Measurements from ENCODE around the gene ARFGEF3. TPM values are rescaled to one million over a fixed set of nuclear protein-coding genes. Genes with fewer than 3 reads are reported as not detected.
"Not testable (repeated sequence)": the region's sequence is repeated elsewhere in the genome, so short reads cannot be mapped to it uniquely, and the experiment has no call there.

Gene ARFGEF3
- total RNA-seq, 1 experiment from 2014 or later: 9.3 TPM

GRCh38 chr6:138211601-138212000 lies 49.9 kb downstream of the ARFGEF3 start:
- Histone ChIP-seq H3K27ac (no peak overlapping the region), H3K36me3 (no peaks in the 10 kb centered on the region), H3K27me3 (no peaks in the 10 kb centered on the region), H3K4me1 (peaks cover 13% of the 10 kb centered on the region), H3K9me3 (replicated peaks) (no peaks in the 10 kb centered on the region), H3K4me3 (no peak overlapping the region)
- peak in 1 of 2 experiments; percentile 16 for DNase-seq

- H3K36me3 ChIP-seq; H3K9me3 ChIP-seq (replicated peaks); H3K4me3 ChIP-seq; H3K27me3 ChIP-seq; H3K27ac ChIP-seq; DNase-seq: not testable (repeated sequence)
- H3K4me1 ChIP-seq: peaks cover 13% of the 10 kb centered on the region
Measured at GRCh38 chr6:138212530-138212929, 50.8 kb downstream of the ARFGEF3 start.

- Histone ChIP-seq H3K9me3 (replicated peaks) (no peaks in the 10 kb centered on the region), H3K4me3 (no peak overlapping the region), H3K4me1 (peaks cover 13% of the 10 kb centered on the region), H3K27me3 (no peaks in the 10 kb centered on the region), H3K36me3 (no peaks in the 10 kb centered on the region), H3K27ac (no peak overlapping the region)
- no peak for DNase-seq
Measured at GRCh38 chr6:138215093-138215782, 53.5 kb downstream of the ARFGEF3 start.

- Histone ChIP-seq H3K27ac (no peak within 1 kb of the TSS), H3K4me3 (no peak within 1 kb of the TSS), H3K4me1 (no peaks in the 10 kb centered on the region), H3K27me3 (no peaks in the 10 kb centered on the region), H3K9me3 (replicated peaks) (no peaks in the 10 kb centered on the region), H3K36me3 (no peaks in the 10 kb centered on the region)
- DNase-seq: no peak
Measured at GRCh38 chr6:138218449-138218848, 56.7 kb downstream of the ARFGEF3 start, which contains the start of gene PBOV1. PBOV1 (minus strand) TSS chr6:138218491; CDS start chr6:138218395, 96 bp downstream.

GRCh38 chr6:138219398-138219797 lies 57.7 kb downstream of the ARFGEF3 start:
- Histone ChIP-seq H3K9me3 (replicated peaks) (no peaks in the 10 kb centered on the region), H3K27me3 (no peaks in the 10 kb centered on the region), H3K36me3 (no peaks in the 10 kb centered on the region), H3K4me3 (no peak overlapping the region), H3K4me1 (no peaks in the 10 kb centered on the region), H3K27ac (no peak overlapping the region)
- no peak for DNase-seq

- H3K27me3 ChIP-seq: no peaks in the 10 kb centered on the region
- DNase-seq: no peak
- H3K27ac ChIP-seq: no peak overlapping the region
- no peak overlapping the region for H3K4me3 ChIP-seq
- H3K4me1 ChIP-seq: no peaks in the 10 kb centered on the region
- H3K36me3 ChIP-seq: no peaks in the 10 kb centered on the region
- no peaks in the 10 kb centered on the region for H3K9me3 ChIP-seq (replicated peaks)
Measured at GRCh38 chr6:138219901-138220300, 58.2 kb downstream of the ARFGEF3 start.

GRCh38 chr6:138222901-138223546 lies 61.3 kb downstream of the ARFGEF3 start:
- no peak overlapping the region for H3K27ac ChIP-seq
- H3K4me1 ChIP-seq: no peaks in the 10 kb centered on the region
- no peak overlapping the region for H3K4me3 ChIP-seq
- no peak for DNase-seq
- H3K9me3 ChIP-seq (replicated peaks): no peaks in the 10 kb centered on the region
- H3K27me3 ChIP-seq: no peaks in the 10 kb centered on the region
- no peaks in the 10 kb centered on the region for H3K36me3 ChIP-seq

- Histone ChIP-seq H3K9me3 (replicated peaks) (no peaks in the 10 kb centered on the region), H3K36me3 (no peaks in the 10 kb centered on the region; the same call in 1 of the 2 replicates), H3K4me1 (no peaks in the 10 kb centered on the region), H3K4me3 (no peak overlapping the region), H3K27ac (no peak overlapping the region), H3K27me3 (no peaks in the 10 kb centered on the region)
- no peak for DNase-seq
Measured at GRCh38 chr6:138225953-138226352, 64.2 kb downstream of the ARFGEF3 start.

GRCh38 chr6:138226700-138227315 lies 65.1 kb downstream of the ARFGEF3 start:
- H3K4me3 ChIP-seq: no peak overlapping the region
- no peak for DNase-seq
- H3K27ac ChIP-seq: no peak overlapping the region
- peaks cover 4% of the 10 kb centered on the region; the same call in 1 of the 2 replicates for H3K4me1 ChIP-seq
- H3K36me3 ChIP-seq: no peaks in the 10 kb centered on the region; the same call in 1 of the 2 replicates
- no peaks in the 10 kb centered on the region for H3K27me3 ChIP-seq
- no peaks in the 10 kb centered on the region for H3K9me3 ChIP-seq (replicated peaks)

GRCh38 chr6:138227316-138227781 lies 65.6 kb downstream of the ARFGEF3 start:
- Histone ChIP-seq H3K27me3 (no peaks in the 10 kb centered on the region), H3K9me3 (replicated peaks) (no peaks in the 10 kb centered on the region), H3K36me3 (no peaks in the 10 kb centered on the region; the same call in 1 of the 2 replicates), H3K27ac (no peak overlapping the region), H3K4me3 (no peak overlapping the region), H3K4me1 (peaks cover 4% of the 10 kb centered on the region; the same call in 1 of the 2 replicates)
- DNase-seq: no peak

GRCh38 chr6:138229072-138229471 lies 67.3 kb downstream of the ARFGEF3 start:
- no peaks in the 10 kb centered on the region for H3K9me3 ChIP-seq (replicated peaks)
- H3K4me3 ChIP-seq: no peak overlapping the region
- H3K4me1 ChIP-seq: peaks cover 4% of the 10 kb centered on the region; the same call in 1 of the 2 replicates
- no peaks in the 10 kb centered on the region for H3K27me3 ChIP-seq
- no peak for DNase-seq
- no peaks in the 10 kb centered on the region; the same call in 1 of the 2 replicates for H3K36me3 ChIP-seq
- H3K27ac ChIP-seq: no peak overlapping the region

- H3K4me1 ChIP-seq: peaks cover 4% of the 10 kb centered on the region; the same call in 1 of the 2 replicates
- no peak overlapping the region for H3K27ac ChIP-seq
- no peaks in the 10 kb centered on the region; the same call in 1 of the 2 replicates for H3K36me3 ChIP-seq
- no peak for DNase-seq
- no peaks in the 10 kb centered on the region for H3K27me3 ChIP-seq
- no peak overlapping the region for H3K4me3 ChIP-seq
- H3K9me3 ChIP-seq (replicated peaks): no peaks in the 10 kb centered on the region
Measured at GRCh38 chr6:138229663-138230179, 68.0 kb downstream of the ARFGEF3 start.

- no peaks in the 10 kb centered on the region; the same call in 1 of the 2 replicates for H3K36me3 ChIP-seq
- H3K27me3 ChIP-seq: no peaks in the 10 kb centered on the region
- no peak overlapping the region for H3K27ac ChIP-seq
- no peaks in the 10 kb centered on the region for H3K9me3 ChIP-seq (replicated peaks)
- no peak overlapping the region for H3K4me3 ChIP-seq
- peaks cover 4% of the 10 kb centered on the region; the same call in 1 of the 2 replicates for H3K4me1 ChIP-seq
- DNase-seq: no peak
Measured at GRCh38 chr6:138230221-138230620, 68.5 kb downstream of the ARFGEF3 start.

- Histone ChIP-seq H3K27ac (no peak overlapping the region), H3K4me1 (peaks cover 4% of the 10 kb centered on the region; the same call in 1 of the 2 replicates), H3K27me3 (no peaks in the 10 kb centered on the region), H3K36me3 (no peaks in the 10 kb centered on the region; the same call in 1 of the 2 replicates), H3K4me3 (no peak overlapping the region), H3K9me3 (replicated peaks) (no peaks in the 10 kb centered on the region)
- DNase-seq: no peak
Measured at GRCh38 chr6:138230759-138231380, 69.1 kb downstream of the ARFGEF3 start.

Measured in SJCRH30 (cell line).